GM19438 (cell line): ENCODE results near the gene PROX1.

Experiments used
- ATAC-seq: cut with Tn5 transposase; IDR thresholded peaks from one replicate; pipeline ENCODE4 v1.9.1; 2021; ENCODE audit warnings: low read depth; ENCODE audit not compliant: unreplicated experiment

PROX1 gene

DNA sequence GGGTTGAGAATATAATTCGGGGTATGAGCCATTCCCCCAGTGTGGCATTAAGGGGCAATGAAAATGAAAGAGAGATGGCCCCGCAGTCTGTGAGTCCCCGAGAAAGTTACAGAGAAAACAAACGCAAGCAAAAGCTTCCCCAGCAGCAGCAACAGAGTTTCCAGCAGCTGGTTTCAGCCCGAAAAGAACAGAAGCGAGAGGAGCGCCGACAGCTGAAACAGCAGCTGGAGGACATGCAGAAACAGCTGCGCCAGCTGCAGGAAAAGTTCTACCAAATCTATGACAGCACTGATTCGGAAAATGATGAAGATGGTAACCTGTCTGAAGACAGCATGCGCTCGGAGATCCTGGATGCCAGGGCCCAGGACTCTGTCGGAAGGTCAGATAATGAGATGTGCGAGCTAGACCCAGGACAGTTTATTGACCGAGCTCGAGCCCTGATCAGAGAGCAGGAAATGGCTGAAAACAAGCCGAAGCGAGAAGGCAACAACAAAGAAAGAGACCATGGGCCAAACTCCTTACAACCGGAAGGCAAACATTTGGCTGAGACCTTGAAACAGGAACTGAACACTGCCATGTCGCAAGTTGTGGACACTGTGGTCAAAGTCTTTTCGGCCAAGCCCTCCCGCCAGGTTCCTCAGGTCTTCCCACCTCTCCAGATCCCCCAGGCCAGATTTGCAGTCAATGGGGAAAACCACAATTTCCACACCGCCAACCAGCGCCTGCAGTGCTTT is 9.4 kb downstream of the PROX1 start:
- ATAC-seq: no peak

DNA sequence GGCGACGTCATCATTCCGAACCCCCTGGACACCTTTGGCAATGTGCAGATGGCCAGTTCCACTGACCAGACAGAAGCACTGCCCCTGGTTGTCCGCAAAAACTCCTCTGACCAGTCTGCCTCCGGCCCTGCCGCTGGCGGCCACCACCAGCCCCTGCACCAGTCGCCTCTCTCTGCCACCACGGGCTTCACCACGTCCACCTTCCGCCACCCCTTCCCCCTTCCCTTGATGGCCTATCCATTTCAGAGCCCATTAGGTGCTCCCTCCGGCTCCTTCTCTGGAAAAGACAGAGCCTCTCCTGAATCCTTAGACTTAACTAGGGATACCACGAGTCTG is 10.0 kb downstream of the PROX1 start:
- ATAC-seq: no peak

DNA sequence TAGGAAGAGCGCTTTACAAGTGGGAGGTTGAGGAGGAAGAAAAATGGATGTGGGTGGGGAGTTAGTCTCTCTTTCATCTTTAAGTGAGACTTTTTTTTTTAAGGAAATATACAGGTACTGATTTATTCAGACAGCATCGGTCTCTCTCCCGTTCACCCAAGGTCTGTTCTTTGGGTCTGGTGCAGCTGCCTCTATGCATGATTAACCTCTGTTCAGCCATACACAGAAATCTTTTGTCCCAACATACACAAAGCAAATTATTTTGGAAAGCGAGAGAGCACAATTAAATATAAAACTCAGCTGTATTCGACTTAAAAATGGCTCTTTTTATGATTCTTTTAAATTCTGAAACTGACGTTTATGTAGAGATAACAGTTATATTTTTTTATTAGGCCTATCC is 11.0 kb downstream of the PROX1 start:
- no peak for ATAC-seq

DNA sequence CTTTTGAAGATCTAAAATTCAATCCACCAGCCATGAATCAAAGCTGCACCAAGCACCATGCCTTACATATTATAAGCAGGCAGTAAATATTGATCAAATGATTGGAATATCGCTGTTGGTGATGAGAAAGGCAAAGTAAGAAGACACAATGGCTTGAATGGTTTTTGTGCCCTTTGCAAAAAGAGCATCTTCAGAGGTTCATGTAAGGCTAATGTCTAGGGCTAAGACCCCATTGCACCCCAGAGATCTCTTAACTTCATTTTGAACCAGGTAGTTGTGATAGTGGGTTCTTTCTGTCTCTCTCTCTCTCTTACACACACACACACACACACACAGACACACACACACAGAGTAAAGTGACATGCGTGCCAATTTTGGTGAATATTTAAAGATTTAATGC is 12.0 kb downstream of the PROX1 start:
- ATAC-seq: no peak

DNA sequence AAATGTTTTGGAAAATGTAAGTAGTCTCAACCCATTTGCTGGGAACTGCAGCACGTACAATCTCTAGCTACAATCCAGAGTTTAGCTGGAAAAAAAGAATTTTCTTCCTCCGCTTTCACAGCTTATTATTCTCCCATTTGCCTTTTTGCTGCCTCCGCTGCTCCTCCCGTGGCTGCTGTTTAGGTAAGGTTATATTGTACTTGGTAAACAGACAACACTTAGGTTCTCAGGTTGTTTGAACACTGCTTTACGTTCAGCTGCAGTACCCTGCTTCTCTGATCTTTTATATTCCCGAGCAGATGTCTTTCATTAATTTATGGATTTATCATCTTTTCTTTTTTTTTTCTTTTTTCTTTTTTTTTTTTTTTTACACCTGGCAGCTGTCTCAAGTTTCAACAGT is 14.3 kb downstream of the PROX1 start:
- no peak for ATAC-seq

DNA sequence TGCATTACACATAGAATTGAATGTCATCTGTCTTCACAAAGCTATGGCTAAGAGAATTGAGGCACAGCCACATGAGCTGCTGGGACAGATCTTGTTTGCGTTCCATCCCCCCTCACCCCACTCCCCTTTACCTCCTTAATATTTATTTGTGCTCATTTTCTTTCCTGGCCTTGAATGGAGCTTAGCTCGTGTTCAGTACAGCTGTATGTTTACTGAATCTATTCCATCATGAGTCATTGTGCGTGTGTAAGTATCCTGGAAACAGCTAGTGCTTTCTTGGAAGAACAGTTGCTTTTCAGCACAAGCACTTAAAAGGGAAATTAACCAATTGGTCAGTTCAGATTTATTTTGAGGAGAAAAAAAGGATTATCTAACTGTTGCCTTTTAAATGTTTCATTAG is 14.7 kb downstream of the PROX1 start:
- ATAC-seq: no peak

DNA sequence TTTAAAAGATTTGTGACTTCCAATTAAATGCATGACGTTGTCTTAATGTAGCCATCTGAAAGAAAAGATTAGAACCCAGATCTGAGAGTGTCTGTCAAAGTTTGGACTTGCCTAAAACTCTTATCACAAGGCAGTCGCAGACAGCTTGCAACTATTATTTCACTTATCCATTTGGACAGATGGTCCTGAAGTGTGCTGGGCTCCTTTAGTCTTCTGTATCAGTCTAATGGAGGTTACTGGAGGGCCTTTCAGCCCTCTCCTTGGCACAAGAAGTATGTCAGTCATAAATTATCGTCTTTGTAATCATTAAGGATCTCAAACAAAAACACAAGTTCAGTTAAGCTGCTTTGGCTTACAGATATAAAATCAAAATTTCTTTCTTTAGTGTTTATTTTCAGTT is 15.5 kb downstream of the PROX1 start:
- no peak for ATAC-seq

DNA sequence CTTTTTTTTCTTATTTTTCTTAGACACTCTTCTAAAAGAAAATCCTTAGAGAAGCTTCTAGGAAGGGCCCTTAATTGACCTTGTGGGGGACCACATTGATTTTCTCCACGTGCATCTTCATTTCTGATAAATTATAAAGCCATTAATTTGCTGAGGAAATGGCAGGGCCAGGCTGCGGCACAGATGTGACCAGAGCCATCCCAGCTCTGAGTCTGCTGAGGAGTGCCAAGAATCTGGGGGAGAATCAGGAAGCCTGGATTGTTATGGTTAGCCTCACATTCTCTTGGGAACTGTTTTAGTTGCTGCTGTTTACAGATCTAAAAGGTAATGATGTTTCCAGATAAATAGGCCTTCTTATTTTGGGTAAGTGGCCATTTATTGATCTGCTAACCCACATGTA is 16.2 kb downstream of the PROX1 start:
- no peak for ATAC-seq

DNA sequence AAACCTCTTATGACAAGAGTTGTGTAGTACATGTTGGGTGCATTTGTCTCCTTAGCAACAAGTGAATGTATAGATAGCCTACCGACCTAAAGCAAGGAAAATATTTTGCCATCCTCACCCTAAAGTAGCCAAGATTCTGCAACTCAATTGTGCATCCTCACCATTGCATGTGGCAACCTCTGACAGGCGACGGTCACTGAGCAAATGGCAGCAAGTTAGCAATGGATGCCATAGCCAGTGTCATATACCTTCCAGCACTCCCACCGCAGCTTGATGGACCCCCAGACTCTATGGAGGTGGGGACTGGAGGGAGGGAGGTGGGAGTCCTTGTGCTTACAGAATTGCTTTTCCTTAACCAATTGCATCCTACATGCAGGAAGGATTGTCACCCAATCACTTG is 17.0 kb downstream of the PROX1 start:
- no peak for ATAC-seq

DNA sequence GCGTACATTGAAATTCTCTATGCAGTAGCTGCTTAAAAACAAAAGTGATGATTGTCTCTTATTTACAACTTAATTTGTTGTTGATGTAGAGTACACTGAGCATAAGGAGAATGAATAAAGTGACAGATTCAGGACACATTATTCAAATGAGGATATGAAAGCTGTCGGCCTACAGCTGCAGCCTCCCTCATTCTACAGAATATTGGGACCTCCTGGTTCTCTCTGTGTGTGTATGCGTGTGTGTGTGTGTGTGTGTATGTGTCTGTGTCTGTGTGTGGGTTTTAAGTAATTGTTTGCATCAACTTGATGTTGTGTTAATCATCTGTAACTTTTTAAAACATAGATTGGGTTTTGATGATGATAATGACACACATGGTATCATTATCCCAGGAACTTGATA is 17.9 kb downstream of the PROX1 start:
- no peak for ATAC-seq

DNA sequence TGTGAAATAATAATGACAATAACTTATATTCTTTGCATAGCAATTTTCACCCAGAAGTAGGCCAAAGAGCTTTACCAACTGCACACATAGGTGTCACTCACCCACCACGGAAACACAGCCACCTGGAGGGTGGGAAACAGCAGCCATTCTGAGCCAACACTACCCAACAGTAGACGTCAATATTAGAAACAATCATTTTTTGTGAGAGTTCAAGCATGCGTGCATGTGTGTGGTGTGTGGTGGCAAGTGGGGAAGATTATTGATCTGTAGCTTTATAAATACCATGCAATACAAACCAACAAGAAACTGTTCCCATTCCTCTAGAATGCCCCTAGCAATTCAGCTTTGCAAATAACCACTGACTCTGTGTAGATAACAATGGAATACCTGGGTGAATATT is 19.1 kb downstream of the PROX1 start:
- no peak for ATAC-seq

DNA sequence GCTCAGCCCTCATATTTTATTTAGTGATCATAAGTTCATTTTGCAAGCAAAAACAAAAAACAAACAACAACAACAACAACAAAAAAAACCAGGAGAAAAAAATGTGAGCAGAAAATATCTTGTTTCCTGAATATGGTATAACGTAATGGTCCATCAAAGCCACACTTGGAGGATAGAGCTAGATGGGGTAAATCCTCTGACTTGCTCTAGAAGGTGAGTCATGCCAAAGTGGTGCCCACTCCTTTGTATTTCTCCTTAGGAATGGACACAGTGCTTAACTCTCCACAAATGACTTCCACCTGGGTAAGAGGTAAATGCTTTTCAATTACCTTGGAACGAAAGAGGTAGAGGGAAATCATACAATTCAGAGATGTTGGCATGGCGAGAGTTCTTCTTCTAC is 20.6 kb downstream of the PROX1 start:
- ATAC-seq: no peak

DNA sequence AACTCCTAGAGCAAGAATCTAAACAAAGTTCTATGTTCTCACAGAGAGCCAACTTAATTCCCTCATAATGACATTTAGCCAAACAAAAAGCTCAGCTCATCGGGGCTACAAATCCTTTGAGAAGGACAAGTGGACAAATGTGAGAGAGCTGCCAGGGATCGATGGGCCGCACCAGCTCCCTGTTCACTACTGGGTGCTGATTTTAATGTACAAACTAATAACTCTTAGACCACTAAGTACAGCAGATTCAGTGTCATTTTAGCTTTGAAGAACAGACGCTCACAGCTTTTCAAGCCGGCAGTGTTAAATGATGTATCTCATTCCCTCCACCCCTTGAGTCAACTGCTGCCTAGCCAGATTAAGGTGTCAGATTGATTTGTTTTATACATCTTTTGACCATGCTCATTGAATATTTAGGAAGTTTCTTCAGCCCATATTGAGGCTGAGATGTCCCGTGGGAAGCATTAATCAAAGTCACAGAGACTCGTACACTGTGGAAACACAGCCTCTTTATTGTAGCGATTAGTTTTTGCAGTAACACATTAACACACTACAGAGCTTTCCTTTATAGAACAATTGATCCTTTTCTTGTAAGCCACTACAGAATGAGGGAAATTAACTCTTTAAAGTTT is 21.1 kb downstream of the PROX1 start:
- no peak for ATAC-seq

DNA sequence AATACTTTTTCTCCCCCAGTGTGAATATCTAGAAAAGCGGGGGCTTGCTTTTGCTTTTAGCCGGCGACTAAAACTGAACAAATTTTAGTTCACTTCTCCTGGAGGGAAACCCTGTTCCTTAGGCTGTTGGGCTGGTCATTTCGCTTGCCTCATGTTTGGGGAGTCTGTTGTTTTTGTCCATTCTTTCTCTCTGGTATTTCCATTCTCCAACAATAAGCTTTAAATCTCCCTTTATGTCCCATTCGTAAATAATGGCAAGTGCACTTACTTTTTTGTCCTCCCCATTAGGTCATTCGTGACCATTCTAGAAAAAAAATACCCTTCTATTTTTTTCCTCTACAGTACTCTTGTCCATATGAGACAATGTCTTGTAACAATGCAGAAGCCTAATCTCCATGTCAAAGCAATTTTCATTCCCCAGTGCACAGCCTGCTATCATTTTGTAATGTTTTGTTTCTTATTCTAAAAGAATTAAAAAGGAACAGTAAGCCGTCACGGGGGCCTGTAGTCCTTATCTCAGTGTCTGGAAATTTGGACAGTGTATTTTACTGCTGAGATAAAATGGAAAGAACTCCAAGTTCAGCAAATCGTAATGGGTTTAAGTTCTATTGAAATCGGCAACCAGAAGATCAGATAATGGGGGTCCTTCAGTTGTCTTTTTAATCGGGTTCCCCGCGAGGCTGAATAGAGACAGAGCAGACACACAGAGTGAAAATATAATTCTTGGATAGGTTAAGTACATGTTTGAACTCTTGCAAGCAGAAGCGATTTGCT is 21.8 kb downstream of the PROX1 start:
- ATAC-seq: no peak

DNA sequence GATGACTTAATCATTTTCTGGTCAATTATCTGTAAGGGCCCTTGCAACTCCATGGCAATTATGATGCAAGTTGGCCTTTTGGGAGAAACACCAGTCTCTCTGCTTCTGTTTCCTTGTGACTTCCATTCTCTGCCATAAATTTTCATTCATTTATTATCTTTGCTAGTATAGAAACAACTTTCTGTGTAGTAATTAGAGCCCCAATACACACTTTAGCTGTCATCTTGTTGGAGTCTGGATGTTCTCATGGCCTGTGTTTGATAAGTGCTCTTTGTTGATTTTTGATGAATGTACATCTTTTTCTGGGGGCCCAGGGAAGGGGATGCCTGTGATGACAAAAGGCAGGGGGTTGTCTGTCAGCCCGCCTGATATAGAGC is 22.4 kb downstream of the PROX1 start:
- ATAC-seq: no peak

DNA sequence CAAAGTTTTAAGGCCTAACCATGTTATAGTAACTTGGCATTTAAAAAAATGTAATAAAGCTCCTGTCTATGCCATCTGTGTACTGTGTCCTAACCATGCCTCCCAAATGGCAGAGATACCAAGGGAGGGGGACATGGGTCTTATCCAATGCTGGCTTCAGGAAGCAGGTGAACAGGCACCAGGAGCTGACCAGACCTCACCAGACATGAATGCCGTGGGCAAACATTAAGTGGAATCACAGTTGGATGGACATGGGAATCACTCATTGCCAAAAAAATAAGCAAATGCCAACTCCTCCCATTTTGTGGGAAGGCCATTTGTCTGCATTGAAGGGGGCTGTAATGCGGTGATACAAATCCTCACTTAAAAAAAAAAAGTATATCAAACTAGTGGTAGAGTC is 22.9 kb downstream of the PROX1 start:
- ATAC-seq: no peak

DNA sequence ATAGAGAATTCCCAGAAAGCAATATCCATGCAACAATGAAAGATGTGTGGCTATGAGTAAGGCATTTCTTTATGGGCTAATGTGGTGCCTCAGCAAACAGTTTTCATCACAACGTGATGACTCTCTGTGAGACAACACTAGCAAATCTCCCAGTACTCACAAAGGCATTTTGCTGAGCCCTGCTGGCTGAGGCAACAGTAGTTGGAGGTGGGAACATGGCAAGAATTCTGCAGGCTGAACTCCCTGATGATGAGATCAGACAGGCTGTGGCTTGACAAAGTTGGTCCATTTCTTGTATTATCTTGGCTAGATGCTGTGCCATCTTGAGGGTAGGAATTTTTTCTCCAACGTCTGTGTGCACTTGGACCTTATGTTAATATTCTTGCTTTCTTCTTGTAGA is 24.6 kb downstream of the PROX1 start:
- ATAC-seq: no peak

DNA sequence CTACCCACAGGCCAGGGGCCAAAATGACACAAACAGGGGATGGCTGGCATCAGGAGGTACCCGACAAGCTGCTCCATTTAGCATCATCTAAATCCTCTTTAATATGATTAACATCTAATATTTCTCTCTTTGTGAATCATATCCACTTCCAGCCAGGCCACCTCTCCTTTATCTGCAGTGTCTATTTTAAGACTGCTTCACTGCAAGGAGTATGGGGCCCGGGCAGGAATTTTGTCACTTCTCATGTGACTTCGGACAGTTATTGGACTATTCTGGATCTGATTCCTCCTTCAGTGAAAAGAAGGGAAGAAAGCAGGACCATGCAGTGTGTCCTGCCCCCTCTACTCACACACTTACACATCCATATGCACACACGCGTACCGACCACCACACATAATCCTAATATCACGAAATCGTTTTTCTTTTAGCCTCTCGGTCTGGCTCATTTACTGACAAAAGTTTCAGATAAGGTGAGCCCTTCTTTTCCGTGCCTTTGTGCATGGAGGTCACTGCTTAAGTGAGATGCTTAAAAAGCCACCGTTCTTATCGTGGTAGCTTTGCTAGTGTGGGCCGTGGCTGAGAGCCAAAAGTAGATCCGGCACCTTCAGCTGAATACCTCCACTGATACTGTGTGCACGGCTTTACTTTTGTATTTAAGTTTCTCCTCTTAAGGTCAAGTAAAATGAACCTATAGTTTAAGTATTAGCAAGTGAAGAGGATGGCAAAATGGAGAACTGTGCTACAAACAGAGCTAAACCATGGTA is 26.0 kb downstream of the PROX1 start:
- no peak for ATAC-seq

DNA sequence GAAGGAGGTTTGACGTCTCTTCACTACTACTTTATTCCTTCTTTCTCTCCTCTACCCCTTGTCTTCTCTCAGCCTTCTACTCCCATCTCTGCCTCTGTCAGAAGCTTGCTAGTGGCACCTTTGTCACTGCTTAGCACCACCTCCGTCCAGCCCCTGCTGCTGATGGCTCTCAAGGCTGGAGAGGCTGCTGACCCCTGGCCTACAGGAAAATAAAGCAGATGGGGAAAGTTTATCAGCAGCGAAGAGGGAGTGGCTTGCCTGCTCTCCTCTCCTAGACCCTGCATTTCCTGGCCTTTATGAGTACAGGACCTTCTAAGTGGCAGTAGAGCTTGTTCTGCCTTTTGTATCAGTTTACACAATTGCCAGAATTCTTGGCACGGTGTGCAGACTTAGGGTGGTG is 27.0 kb downstream of the PROX1 start:
- no peak for ATAC-seq

DNA sequence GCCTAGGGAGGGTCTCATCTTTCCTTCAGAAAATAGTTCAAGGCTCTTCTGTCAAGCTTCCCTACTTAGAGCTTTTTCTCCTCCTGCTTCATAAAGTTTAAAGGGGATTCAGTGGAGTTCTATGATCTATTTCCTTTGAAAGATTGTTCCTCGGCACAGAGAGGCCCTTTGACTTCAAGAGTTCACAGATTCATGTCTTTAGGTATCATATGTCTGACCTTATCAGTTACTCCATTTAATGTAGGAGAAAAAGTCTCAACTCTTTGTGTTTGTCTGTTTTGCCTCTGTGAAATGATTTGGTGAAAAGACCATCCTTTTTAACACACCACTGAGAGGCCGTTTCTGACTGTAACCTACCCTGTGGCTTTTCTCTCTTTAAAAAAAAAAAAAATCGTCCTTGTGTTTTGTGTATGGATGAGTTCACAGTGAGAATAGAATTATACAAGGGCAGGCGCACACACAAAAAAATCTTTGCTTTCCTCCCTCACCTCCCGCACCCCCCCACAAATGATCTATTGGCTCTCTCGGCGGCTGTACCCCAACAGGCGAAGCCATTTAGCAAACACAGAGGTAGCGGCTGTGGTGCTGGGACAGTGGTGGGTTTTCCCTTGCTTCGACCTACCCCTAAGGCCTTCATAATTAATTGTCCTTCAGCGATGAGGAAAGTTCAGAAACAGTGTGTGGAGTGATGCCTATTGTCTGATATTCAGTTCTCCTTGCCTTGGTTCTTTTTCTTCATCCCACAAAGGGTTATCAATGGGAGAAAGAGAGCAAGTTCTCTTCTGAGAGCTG is 29.6 kb downstream of the PROX1 start:
- ATAC-seq: no peak
